ENCODE results near the gene NTN1. TPM values are rescaled to one million over a fixed set of nuclear protein-coding genes. Genes with fewer than 3 reads are reported as not detected.

The NTN1 gene
- polyA plus RNA-seq, 4 donors: 2.0 to 10.7 (median 3.6) TPM

- no peak for DNase-seq (ENCODE audit: low read depth in 4 of 4, low spot score in 3 of 4)
These were observed 188.0 kb downstream of the NTN1 start for GRCh38 chr17:9209347-9209746.

GRCh38 chr17:9209781-9210370 lies 188.6 kb downstream of the NTN1 start:
- DNase-seq (ENCODE audit: low read depth in 4 of 4, low spot score in 3 of 4): no peak

DNA sequence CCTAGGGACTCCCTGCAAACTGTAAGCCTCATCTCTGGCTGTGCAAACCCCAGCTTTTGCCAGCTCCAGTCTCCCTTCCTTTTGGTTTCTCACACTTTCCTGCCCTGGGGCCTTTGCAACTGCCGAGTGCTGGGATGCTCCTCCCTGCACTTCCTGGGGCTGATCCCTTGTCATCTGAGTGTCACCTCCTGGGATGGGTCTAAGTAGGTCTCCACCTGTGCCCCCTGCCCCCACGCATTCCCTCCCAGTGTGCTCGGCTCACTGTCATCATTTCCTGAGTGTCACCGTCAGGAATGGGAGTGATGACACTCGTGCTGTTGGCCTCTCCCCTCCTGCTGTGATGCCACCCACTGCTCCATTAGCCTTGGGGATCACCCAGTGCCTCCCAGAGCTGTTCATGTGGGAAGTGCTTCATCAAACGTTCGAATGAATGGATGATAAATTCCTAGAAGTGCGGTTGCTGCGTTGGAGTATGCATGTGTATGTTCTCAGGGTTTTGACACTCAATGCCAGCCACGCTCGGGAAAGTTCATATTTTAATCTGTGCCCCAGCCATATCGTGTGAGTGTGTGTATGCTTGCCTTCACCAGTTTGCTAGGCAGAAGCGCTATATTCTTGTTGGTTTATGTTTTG lies 189.9 kb downstream of the NTN1 start:
- DNase-seq (ENCODE audit: low read depth in 4 of 4, low spot score in 3 of 4): no peak

- no peak for DNase-seq (ENCODE audit: low read depth in 4 of 4, low spot score in 3 of 4)
These were observed 191.3 kb downstream of the NTN1 start for GRCh38 chr17:9212376-9213302.

DNA sequence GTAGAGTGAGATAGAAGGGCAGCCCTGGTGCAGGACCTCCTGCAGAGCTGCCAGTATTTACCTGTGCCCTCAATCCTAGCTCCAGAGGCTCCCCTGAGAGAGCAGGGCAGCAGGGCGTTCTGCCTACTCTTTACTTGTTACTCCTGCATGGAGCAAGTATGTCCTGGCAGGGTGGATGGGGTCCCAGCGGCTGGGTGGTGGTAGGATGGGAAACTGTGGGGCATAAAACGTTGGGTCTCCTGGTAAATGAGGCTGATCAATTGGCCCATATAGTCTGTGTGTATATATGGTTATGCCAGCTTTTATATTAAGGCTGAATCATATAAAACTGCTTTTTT lies 192.0 kb downstream of the NTN1 start:
- no peak for DNase-seq (ENCODE audit: low read depth in 4 of 4, low spot score in 3 of 4)

DNA sequence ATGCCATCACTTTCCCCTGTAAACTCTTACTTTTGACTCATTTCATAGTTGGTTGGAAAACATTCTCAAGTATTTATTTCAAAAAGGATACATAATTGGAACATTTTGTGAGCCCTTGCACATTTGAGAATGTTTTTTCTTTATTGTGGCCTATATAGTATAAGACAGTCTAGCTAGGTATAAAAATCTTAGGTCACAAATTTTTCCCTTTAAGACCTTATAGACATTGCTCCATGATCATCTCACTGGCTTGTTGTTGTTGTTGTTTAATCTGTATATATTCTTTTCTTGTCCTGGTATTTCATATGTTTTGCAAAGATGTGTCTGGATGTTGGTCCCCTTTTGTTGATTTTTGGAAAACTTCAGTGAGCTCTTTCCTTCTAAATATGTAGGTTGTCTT lies 194.2 kb downstream of the NTN1 start:
- no peak for DNase-seq (ENCODE audit: low read depth in 4 of 4, low spot score in 3 of 4)

GRCh38 chr17:9217151-9218056 lies 196.1 kb downstream of the NTN1 start:
- no peak for DNase-seq (ENCODE audit: low read depth in 4 of 4, low spot score in 3 of 4)

DNA sequence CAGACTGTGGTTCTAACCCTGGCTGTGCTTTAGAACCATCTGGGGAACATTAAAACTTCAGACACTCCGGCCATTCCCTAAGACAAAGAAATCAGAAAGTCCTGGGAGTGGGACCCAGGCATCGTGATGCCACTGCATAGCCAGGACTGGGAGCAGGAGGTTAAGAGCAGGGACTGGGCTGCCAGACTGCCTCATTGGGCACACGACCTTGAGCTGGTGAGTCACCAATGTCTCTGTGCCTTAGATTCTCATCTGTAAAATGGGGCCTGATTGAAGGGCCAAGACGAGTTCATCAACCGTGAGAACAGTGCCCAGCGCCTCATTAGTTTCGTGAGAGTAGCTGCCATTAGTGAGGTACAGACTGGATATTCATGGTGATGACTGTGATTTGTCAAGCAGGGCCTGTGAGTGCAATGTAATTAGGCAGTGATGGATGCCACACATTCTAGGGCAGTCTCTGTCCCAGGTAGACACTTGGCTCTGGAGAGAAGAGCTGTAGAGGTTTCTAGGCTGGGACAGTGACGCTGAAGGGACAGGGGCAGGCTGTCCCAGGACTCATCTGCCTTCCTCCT lies 196.8 kb downstream of the NTN1 start:
- no peak for DNase-seq (ENCODE audit: low read depth in 4 of 4, low spot score in 3 of 4)

GRCh38 chr17:9218911-9219310 lies 197.6 kb downstream of the NTN1 start:
- DNase-seq (ENCODE audit: low read depth in 4 of 4, low spot score in 3 of 4): no peak

DNA sequence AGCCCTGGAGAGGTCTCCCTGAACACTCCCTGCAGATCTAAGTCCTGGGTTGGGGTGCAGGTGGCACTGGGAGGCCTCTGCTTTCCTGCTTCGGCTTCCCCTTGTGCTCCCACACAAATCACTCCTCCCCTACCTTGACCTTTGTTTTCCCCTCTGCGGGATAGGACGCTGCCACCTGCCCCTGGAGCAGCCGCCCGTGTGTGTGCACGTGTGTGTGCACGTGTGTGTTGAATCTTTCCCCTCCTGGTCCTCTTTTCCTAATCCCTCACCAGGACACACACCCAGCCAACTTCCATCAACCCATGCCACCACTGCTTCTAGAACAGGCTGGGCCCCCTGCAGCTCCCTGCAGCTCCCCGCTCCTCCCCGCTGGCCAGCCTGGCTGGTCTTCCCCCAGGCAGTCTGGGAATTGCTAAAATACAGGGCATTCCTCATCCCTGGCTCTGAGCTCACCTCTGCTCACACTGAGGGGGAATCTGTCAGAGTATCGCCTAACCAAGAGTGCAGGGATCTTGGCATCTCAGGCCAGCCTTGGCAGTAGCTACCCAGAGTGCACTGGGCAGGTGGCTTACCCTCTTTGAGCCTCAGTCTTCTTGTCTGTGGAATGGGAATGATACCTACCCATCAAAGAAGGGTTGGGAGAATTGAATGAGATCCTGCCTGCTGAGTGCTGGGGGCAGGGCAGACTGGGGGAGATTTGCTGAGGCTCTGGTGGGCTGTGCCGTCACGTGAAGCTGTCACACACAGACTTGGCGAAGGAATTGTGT lies 198.5 kb downstream of the NTN1 start:
- no peak for DNase-seq (ENCODE audit: low read depth in 4 of 4, low spot score in 3 of 4)

DNA sequence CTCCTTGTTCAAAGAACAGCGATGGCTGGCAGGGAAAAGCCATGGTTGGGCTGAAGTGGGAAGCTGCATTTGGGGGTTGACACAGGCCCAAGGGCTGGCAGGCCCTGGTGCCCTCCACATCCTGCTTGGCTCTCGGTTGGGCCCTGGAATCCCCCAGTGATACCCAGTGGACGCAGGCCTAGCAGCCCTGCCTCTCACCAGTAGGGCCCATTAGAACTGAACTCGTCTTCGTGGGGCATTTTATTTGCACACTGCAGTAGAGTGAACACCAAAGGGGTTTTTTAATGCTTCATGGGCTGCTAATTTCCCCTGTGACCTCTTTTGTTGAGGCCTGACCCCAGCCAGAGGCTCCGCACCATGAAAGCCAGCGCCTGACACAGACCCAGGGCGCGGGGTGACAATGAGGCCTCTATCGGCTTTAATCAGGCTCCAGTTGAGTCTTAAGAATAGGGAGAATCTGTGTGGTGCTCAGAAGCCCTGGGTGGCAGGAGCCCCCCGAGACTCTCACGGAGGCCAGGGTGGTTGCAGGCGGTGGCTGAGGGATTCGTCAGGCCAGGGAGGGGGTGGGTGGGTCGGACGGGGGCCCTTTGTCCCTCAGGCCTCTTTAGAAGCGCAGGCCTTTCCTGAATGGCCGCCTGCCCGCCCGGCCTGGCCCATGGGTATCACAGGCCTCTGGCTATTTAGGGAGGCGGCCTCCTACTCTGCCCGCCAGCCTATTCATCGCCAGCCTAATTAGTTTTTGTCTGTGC lies 199.3 kb downstream of the NTN1 start:
- no peak for DNase-seq (ENCODE audit: low read depth in 4 of 4, low spot score in 3 of 4)

DNA sequence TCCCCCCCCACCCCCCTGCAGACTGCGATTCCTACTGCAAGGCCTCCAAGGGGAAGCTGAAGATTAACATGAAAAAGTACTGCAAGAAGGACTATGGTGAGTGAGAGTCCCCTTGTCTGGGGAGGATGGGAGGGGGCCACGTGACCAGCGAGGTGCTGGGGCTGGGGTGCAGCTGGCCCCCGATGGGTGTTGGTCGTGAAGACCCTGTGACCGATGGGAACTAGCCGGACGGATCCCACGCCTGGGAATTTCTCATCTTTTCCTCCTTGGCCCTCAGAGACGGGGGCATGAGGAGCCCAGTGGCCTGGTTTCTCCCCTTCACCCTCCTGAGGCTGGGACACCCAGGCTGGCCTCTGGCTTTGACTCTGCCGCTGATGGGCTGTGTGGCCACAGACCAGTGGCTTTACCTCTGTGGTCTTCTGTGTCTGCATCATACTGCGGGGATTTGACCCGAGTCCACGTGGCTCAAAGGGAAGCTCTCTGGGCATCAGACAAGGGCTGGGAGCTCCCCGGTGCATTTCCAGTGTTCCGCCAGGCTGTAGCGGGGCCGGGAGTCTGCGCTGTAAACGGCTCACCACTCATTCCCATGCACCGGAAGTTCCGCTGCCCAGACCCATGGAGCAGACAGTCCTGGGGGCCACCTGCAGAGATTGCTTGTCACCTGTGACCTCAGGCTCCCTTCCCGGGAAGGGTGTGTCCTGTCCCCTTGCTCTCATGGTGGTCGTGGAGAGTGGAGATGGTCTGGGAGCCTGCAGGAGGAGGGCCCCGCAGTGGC lies 200.0 kb downstream of the NTN1 start:
- DNase-seq (ENCODE audit: low read depth in 4 of 4, low spot score in 3 of 4): no peak

DNA sequence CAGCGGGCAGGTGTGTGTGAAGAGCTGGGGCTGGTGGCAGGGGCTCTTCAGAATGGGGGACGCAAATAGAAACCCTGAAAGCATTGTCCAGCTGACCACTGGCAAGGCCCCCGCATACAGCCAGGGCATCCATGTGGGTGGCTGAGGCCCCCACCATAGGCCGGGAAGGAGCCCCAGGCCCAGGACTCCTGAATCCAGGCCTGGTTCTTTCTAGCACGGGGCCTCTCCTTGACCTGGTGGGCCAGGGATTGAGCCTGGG lies 200.5 kb downstream of the NTN1 start:
- no peak for DNase-seq (ENCODE audit: low read depth in 4 of 4, low spot score in 3 of 4)

GRCh38 chr17:9223531-9223930 lies 202.2 kb downstream of the NTN1 start:
- no peak for DNase-seq (ENCODE audit: low read depth in 4 of 4, low spot score in 3 of 4)

DNA sequence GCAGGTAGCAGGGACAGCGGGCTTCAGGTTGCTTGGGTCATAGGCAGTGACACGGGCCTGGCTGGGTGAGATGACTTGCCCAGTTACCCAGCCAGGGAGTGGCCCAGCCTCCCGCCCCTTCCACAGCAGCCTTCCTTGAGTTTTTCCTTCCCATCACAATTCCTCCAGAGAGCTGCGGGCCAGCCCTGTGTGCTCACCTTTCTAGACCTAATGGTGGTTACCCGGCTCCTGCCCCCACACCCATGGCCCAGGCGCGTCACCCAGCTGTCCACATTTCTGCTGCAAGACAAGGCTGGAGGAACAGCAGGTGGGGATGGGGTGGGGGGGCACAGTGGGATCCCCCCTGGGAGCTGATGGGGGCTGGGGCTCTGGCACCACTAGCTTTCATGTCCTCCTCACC lies 203.2 kb downstream of the NTN1 start:
- no peak for DNase-seq (ENCODE audit: low read depth in 4 of 4, low spot score in 3 of 4)

- DNase-seq (ENCODE audit: low read depth in 4 of 4, low spot score in 3 of 4): no peak
These were observed 204.2 kb downstream of the NTN1 start for GRCh38 chr17:9225305-9226101.

DNA sequence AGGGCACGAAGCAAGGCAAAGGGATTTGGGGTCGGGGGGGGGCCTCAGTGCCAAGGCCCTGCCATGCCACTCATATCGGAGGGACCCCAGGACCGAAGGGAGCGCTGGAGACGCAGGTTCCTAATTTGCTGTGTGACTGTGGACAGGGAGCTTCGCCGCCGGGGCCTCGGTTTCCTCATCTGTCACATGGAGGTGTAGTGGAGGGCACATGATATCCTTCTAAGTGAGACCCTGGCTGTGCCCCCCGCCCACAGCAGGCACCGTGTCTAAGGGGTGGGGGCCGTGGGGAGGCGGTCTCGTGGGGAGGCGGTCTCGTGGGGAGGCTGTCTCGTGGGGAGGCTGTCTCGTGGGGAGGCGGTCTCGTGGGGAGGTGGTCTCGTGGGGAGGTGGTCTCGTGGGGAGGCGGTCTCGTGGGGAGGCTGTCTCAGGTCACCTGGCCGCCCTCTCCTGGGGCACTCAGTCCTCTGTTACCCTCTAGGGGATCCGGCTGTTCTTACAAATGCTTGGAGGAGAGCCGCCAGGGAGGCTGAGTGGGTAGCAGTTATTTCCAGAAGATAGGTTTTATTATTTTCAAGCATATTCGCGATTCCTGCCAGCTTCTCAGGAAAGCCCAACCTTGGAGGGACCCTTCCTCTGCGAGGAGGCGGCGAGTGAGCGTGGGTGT lies 205.0 kb downstream of the NTN1 start:
- DNase-seq (ENCODE audit: low read depth in 4 of 4, low spot score in 3 of 4): no peak
